HG03442 (cell line): ENCODE measurements around the gene IGSF1.

Source experiments
- ATAC-seq: cut with Tn5 transposase; IDR thresholded peaks from one replicate; pipeline ENCODE4 v1.9.1; 2021; ENCODE audit warnings: mild to moderate bottlenecking, moderate library complexity; ENCODE audit not compliant: unreplicated experiment

IGSF1 gene, protein sequence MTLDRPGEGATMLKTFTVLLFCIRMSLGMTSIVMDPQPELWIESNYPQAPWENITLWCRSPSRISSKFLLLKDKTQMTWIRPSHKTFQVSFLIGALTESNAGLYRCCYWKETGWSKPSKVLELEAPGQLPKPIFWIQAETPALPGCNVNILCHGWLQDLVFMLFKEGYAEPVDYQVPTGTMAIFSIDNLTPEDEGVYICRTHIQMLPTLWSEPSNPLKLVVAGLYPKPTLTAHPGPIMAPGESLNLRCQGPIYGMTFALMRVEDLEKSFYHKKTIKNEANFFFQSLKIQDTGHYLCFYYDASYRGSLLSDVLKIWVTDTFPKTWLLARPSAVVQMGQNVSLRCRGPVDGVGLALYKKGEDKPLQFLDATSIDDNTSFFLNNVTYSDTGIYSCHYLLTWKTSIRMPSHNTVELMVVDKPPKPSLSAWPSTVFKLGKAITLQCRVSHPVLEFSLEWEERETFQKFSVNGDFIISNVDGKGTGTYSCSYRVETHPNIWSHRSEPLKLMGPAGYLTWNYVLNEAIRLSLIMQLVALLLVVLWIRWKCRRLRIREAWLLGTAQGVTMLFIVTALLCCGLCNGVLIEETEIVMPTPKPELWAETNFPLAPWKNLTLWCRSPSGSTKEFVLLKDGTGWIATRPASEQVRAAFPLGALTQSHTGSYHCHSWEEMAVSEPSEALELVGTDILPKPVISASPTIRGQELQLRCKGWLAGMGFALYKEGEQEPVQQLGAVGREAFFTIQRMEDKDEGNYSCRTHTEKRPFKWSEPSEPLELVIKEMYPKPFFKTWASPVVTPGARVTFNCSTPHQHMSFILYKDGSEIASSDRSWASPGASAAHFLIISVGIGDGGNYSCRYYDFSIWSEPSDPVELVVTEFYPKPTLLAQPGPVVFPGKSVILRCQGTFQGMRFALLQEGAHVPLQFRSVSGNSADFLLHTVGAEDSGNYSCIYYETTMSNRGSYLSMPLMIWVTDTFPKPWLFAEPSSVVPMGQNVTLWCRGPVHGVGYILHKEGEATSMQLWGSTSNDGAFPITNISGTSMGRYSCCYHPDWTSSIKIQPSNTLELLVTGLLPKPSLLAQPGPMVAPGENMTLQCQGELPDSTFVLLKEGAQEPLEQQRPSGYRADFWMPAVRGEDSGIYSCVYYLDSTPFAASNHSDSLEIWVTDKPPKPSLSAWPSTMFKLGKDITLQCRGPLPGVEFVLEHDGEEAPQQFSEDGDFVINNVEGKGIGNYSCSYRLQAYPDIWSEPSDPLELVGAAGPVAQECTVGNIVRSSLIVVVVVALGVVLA (N-terminal part only)

GRCh38 chrX:131288738-131289511 lies at the start of gene IGSF1:
Gene IGSF1 (minus strand): TSS chrX:131289306. CDS start chrX:131286674, 2,632 bp downstream.
- no peak for ATAC-seq

DNA sequence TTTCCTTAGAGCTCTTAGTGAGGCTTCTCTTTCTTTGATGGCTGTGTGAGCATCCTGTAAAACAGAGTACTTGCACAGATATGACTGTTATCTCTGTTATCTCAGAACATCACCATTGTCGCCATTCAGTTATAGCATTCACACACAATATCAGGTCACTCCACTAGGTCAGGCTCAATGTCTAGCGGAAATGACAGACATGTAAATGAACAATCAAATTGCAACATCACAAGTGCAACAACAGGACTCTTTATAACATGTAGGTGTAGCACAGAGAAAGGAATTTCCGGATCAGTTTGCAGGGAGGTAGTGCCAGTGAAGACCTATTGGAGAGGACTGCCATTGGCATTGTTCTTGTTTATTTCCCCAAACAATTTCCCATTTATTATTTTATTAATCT lies 43.2 kb upstream of the IGSF1 start:
- no peak for ATAC-seq

GRCh38 chrX:131331152-131331551 lies 42.0 kb upstream of the IGSF1 start:
- ATAC-seq = no peak

DNA sequence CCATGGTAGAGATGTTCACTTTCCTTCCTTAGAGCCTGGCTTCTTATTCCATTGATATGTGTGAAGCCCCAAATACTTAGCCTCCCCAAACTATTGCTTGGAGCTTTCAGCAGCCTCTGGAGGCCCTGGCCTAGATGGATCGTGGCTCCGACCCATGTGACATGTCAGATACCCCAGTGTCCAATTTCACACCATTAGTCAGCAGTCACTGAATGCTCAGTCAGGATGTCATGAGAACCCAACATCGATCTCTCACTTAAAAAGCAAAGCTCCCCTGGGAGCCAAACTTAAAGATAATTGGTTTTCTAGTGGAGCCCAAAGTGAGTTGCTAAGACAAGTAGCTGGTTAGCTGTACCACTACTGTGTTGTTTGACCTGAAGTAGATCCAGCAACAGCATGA lies 41.6 kb upstream of the IGSF1 start:
- no peak for ATAC-seq

DNA sequence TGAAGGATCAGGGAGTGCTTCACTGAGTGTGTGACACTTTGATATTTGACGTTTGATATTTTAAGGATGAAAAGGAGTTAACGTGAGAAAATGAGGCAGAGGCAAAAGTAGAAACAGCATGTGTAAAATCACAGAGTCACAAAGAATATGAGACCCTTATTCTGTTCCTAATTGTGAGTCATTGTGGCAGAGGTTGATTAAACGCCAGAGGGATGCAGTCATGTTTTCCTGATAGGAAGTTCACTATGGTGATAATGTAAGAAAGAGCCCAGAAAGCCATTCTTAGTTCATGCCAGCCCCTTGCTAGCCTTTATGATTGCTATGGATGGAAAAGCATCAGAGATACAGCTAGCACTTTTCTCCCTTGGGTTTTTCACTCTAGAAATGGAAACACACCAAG lies 33.5 kb upstream of the IGSF1 start:
- no peak for ATAC-seq

DNA sequence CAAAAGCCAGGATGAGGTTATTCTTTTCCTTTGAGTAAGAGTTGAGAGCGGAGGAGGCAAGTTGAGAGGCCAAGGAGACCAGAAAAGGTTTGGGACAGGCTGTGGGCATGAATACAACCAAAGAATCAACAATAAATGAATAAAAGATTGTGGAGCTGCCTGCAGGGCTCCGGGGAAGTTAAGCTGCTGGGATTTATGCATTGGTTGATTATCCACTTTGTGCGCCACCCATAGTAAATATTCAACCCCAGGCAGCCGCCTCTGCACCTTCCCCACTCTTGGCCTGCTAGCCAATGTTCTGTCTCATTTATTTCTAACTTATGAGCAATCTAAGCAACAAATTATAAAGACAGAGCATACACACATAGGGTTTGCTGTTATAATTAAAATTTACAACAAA lies 28.2 kb upstream of the IGSF1 start:
- no peak for ATAC-seq

DNA sequence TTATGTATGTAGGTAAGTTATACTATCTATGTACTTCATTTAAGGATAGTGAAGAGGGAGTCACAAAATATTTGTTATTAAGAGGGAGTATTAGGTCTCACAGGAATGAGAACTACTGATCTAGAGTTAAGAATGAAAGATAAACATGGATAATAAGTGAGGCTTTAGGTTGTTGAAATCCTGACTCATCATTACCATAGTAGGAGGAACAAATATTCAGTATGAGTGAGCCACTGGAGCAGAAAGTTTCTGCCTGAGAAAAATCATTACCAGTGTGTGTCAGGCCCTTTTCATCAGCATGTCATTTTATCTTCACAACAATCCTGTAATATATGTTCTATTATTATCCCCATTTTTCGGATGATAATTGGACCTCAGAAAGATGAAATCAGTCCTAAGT lies 27.2 kb upstream of the IGSF1 start:
- ATAC-seq = no peak

GRCh38 chrX:131308980-131309379 lies 19.9 kb upstream of the IGSF1 start:
- ATAC-seq = no peak

DNA sequence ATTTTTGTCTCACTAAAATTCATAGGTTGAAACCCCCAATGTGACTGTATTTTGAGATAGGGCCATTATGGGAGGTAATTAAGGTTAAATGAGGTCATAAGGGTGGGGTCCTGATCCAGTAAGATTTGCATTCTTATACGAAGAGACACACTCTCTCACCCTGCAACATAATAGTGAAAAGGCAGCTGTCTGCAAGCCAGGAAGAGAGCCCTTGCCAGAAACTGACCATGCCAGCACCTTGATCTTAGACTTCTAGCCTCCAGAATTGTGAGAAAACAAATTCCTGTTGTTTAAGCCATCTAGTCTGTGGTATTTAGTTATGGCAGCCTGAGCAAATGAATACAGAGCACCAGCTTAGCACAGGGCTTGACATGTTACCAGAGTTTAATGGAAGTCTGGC lies 17.5 kb upstream of the IGSF1 start:
- no peak for ATAC-seq

DNA sequence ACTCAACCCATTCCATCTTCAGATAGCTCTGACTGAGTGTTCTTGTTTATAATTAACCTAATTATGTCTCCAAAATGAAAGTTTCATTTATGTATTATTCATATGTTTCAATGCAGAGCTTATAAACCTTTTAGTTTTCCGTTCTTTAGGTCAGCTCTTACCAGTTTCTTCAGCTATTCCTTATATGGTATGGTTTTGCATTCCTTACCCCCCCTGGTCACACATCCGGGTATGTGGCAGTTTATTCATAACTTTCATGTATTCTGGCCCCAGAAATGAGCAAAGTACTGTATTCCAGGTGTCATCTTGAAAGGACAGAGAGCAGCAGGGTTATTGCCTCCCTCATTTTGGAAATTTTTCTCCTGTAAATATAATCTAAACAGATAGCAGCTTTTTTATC lies 16.8 kb upstream of the IGSF1 start:
- no peak for ATAC-seq

DNA sequence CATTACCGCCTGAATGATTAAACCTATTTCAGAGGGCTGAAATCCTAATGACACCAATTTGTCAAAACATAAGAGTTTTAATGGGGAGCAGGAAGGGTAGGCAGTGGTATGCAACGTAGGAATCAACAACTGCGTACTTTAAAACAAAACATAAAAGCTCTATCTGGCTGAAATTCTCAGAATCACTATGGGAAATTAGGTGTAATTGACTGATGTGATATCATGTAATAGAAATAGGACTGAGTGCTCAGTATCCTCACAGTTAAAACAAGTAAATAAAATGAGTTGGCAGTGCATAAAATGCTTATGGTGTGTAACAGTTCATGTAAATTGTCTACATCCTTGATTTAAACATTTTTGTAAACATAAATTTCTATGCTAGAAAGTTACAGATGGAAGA lies 13.6 kb upstream of the IGSF1 start:
- no peak for ATAC-seq

- ATAC-seq = no peak
Observed at GRCh38 chrX:131301155-131301554, 12.0 kb upstream of the IGSF1 start.

- ATAC-seq = no peak
Observed at GRCh38 chrX:131298846-131299245, 9.7 kb upstream of the IGSF1 start.

GRCh38 chrX:131298036-131298435 lies 8.9 kb upstream of the IGSF1 start:
- no peak for ATAC-seq

DNA sequence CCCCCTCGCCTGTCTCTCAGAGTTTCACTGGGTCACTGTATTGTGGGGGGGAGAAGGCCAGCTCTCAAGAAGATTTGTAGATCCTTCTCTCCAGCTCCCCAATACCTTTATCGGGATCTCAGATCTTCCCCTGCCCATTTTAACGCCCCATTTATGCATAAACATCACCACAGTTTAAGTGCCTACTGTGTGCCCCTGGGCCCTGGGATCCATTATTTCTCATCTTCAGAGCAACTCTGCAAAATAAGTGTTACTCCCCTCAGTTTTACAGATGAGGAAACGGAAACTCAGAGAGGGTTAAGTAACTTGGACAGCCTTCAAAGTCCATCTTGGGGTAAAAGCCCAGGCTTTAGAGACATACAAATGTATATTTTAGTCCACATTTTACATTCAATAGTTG lies 421 bp upstream of the IGSF1 start:
- no peak for ATAC-seq

- ATAC-seq = no peak
Observed at GRCh38 chrX:131288188-131288587, 918 bp downstream of the IGSF1 start.

- ATAC-seq = no peak
Observed at GRCh38 chrX:131287560-131288179, 1.4 kb downstream of the IGSF1 start.

DNA sequence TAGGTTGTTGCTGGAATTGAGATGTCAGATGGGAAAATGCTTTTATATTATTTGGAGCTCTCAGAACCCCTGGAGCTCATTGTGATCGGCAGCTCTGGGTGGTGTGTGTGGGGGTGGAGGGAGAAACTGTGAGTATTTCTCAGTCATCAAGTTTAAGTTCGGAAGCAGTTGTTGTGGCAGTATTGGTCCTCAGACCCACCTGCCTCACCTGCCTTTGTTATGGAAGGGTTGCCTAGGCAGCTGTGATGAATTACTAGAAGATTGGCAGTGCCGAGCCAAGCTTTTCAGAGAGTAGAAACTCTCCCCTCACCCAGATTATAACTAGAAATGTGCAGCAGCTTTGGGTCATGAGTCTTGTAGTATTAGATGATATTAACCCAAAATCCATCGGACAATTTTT lies 9.5 kb downstream of the IGSF1 start:
- ATAC-seq = no peak

- no peak for ATAC-seq
Observed at GRCh38 chrX:131279197-131279596, 9.9 kb downstream of the IGSF1 start.

DNA sequence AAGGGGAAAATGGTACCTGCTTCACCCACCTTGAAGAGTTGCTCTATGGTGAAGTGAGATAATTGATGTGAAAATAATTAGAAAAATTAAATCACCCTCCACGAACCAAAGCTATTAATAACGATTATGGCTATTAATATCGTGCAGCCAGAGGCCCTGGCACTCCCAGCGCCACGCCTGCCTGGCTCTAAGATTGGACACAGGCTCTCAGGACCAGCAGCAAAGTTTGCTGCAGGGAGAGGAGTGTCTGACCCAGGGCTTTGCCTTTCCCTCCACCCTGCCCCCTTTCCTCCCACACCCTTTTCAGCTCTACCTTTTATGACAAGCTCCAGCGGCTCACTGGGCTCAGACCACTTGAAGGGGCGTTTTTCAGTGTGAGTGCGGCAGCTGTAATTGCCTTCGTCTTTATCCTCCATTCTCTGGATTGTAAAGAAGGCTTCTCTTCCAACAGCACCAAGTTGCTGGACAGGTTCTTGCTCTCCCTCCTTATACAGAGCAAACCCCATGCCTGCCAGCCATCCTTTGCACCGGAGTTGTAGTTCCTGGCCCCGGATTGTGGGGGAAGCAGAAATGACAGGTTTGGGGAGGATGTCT lies 11.5 kb downstream of the IGSF1 start:
- ATAC-seq = no peak
